ENCODE data around the gene BRPF3.

Gene BRPF3

GRCh38 chr6:36246506-36247268 lies 50.1 kb downstream of the BRPF3 start:
- TF ChIP-seq CTCF (conservative IDR thresholded peaks at IDR 0.05; ENCODE audit: low read depth, low read length), result no peak
- no peak overlapping the region for H3K4me3 ChIP-seq (ENCODE audit: low read length)
- DNase-seq (ENCODE audit: low read depth), result no peak

- no peak for DNase-seq (ENCODE audit: low read depth)
- no peak for TF ChIP-seq CTCF (conservative IDR thresholded peaks at IDR 0.05; ENCODE audit: low read depth, low read length)
- H3K4me3 ChIP-seq (ENCODE audit: low read length), result no peak overlapping the region
These were observed 51.1 kb downstream of the BRPF3 start for GRCh38 chr6:36247693-36248092.

- H3K4me3 ChIP-seq (ENCODE audit: low read length), result no peak overlapping the region
- no peak for DNase-seq (ENCODE audit: low read depth)
- TF ChIP-seq CTCF (conservative IDR thresholded peaks at IDR 0.05; ENCODE audit: low read depth, low read length), result no peak
These were observed 52.4 kb downstream of the BRPF3 start for GRCh38 chr6:36248980-36249379.

GRCh38 chr6:36249536-36249935 lies 53.0 kb downstream of the BRPF3 start:
- no peak for TF ChIP-seq CTCF (conservative IDR thresholded peaks at IDR 0.05; ENCODE audit: low read depth, low read length)
- no peak overlapping the region for H3K4me3 ChIP-seq (ENCODE audit: low read length)
- no peak for DNase-seq (ENCODE audit: low read depth)

GRCh38 chr6:36252005-36252404 lies 55.5 kb downstream of the BRPF3 start:
- DNase-seq (ENCODE audit: low read depth), result no peak
- TF ChIP-seq CTCF (conservative IDR thresholded peaks at IDR 0.05; ENCODE audit: low read depth, low read length), result no peak
- no peak overlapping the region for H3K4me3 ChIP-seq (ENCODE audit: low read length)

- no peak overlapping the region for H3K4me3 ChIP-seq (ENCODE audit: low read length)
- no peak for TF ChIP-seq CTCF (conservative IDR thresholded peaks at IDR 0.05; ENCODE audit: low read depth, low read length)
- DNase-seq (ENCODE audit: low read depth), result no peak
These were observed 67.0 kb downstream of the BRPF3 start for GRCh38 chr6:36263390-36264000.

GRCh38 chr6:36265744-36266143 lies 69.2 kb downstream of the BRPF3 start:
- DNase-seq (ENCODE audit: low read depth), result no peak
- TF ChIP-seq CTCF (conservative IDR thresholded peaks at IDR 0.05; ENCODE audit: low read depth, low read length), result no peak
- H3K4me3 ChIP-seq (ENCODE audit: low read length), result no peak overlapping the region
